Measurements from ENCODE around the gene MTRF1.
"Not testable (repeated sequence)": the region's sequence is repeated elsewhere in the genome, so short reads cannot be mapped to it uniquely, and the experiment has no call there.

Gene MTRF1

GRCh38 chr13:41222259-41222852 lies 41.0 kb downstream of the MTRF1 start:
- peak; percentile 39 for DNase-seq

- DNase-seq = no peak
Observed at GRCh38 chr13:41220401-41220800, 43.0 kb downstream of the MTRF1 start.

DNA sequence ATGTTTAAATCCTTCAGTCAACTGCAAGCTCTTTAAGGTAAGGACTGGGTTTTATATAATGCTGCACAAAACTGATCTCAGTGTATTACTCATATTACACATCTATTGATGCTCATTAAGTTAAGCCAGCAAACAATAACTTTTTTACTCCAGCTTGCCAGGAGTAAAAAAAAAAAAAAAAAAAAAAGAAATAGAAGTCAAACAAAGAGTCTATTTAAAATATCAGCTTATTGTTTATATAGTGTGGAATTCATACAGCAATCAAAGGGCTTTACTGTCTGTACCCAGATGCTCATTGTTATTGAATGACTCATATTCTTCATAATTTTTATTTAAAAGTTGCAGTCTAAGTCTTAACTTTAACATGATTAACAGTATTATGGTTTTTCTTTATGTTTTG lies 47.2 kb downstream of the MTRF1 start:
- DNase-seq = no peak

DNA sequence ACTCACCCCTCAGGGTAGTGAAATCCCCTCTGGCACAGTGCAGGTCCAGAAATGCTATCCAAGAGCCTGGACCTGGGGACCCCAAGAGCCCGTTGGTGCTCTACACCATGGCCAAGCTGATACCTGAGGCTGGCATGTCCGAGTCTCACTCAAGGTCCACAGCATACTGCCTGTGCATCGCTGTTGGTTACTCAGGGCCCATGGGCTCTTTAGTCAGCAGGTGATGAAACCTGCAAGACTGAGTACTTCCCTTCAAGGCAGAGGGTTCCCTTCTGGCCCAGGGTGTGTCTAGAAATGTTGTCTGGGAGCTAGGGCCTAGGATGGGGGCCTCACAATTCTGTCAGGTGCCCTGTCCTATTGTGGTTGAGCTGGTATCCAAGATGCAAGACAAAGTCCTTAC lies 49.5 kb downstream of the MTRF1 start:
- DNase-seq = no peak

DNA sequence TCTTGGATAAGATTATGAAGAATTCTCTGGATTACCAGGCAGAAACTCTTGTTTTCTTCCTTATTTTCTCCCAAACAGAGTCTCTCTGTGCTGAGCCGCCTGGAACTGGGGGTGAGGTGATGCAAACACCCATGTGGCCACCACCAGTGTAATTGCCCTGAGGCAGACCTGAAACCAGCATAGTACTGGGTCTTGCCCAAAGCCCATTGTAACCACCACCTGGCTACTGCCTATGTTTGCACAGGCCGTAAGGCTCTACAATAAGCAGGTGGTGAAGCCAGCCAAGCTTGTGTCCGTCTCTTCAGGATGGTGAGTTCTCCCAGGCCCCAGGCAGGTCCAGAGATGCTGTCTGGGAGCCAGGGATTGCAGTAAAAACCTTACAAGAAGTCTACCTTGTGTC lies 50.1 kb downstream of the MTRF1 start:
- no peak for DNase-seq

DNA sequence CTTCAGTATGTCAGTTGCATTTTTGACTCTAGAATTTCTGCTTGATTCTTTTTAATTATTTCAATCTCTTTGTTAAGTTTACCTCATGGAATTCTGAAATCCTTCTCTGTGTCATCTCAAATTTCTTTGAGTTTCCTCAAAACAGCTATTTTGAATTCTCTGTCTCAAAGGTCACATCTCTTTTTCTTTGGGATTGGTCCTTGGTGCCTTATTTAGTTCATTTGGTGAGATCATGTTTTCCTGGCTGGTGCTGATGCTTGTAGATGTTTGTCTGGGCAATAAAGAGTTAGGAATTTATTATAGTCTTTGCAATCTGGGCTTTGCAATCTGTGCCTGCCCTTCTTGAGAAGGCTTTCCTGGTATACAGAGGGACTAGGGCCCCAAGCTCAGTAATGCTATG lies 50.5 kb downstream of the MTRF1 start:
- no peak for DNase-seq

DNA sequence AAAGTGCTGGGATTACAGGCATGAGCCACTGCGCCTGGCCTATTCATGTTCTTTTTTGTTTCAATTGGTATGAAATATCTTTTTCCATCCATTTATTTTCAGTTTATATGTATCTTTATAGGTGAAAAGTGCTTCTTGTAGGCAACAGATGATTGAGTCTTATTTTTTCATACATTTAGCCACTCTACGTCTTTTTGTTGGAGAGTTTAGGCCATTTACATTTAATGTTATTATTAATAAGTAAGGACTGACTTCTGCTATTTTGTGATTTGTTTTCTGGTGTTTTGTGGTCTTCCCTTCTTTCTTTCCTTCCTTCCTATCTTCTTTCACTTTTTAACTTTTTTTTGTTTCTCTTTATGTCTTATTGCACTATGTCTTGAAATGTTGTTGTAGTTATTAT lies 52.3 kb downstream of the MTRF1 start:
- DNase-seq = no peak

DNA sequence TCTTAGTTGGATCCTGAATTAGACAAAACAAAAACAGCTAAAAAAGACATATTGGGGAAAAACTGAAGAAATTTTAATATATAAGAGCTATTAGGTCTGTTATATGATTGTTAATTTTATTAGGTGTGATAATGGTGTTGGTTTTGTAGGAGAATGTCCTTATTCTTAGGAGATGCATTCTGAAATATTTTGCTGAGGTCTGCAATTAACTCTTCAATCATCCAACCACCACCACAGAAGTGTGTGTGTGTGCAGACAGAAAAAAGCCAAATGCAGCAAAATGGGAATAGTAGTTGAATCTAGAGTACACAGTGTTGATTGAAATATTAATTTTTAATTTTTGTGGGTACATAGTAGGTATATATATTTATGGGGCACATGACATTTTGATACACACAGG lies 56.9 kb downstream of the MTRF1 start:
- DNase-seq = no peak

DNA sequence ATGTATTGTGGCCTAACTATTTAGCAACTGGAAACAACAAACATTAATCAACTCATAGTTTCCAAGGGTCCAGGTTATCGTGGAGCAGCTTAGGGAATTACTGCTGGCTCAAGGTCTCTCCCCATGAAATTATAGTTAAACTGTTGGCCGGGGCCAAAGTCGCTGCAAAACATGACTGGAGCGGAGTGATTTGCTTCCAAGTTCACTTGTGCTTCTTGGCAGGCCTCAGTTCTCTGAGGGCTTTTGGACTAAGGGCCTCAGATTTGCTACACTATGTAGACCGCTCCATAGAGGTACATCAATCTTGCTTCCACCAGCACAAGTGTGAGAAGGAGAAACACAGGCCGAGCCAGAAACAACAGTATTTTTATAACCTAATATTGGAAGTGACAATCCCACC lies 59.6 kb downstream of the MTRF1 start:
- no peak for DNase-seq

- no peak for DNase-seq
Observed at GRCh38 chr13:41200126-41200525, 63.2 kb downstream of the MTRF1 start.

GRCh38 chr13:41199526-41199925 lies 63.9 kb downstream of the MTRF1 start:
- peak; percentile 43 for DNase-seq

DNA sequence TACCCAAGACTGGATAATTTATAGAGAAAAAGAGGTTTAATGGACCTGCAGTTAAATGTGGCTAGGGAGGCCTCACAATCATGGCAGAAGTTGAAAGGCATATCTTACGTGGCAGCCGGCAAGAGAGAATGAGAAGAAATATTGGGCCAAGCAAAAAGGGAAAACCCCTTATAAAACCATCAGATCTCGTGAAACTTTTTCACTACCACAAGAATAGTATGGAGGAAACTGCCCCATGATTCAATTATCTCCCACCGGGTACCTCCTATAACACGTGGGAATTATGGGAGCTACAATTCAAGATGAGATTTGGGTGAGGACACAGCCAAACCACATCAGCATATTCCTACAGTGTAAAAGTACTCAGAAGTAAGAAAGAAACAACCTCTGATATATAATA lies 64.3 kb downstream of the MTRF1 start:
- DNase-seq = no peak

DNA sequence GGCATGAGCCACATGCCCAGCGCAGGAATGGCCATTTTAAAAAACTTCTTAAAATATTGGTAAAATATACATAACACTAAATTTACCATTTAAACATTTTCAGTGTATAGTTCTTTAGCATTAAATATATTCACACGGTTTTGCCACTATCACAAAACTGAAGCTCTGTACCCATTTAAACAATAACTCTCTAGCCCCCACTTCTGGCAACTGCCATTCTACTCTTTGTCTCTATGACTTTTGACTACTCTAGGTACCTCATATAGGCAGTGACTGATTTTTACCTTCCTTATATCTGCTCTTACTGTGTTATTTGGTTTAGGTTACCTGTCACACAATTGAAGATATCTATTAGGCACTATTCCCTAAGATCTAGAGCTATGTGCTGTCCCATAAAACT lies 66.8 kb downstream of the MTRF1 start:
- no peak for DNase-seq

DNA sequence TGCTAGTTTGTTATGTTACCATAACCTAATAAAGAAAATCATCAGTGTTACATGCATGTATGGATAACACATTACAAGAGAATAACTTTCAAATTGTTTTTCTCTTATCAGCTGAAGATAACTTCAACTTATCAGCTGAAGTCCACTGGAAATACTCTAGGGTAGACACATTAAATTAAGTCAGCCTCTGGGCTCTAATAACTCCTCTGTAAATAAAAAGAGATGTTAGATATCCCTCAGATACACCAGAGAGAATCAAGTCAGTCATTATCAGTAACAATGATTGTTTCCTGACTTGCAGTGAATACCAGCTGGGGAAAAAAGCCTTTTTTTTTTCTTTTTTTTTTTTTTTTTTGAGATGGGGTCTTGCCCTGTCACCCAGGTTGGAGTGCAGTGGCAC lies 67.4 kb downstream of the MTRF1 start:
- DNase-seq = no peak

GRCh38 chr13:41193919-41194824 lies 69.2 kb downstream of the MTRF1 start, which contains the start of gene KBTBD7:
Gene KBTBD7, minus strand, starts transcription at chr13:41194569. Its CDS starts 312 bp downstream, at chr13:41194257.
- DNase-seq = peak; percentile 93

GRCh38 chr13:41193469-41193868 lies 69.9 kb downstream of the MTRF1 start:
- DNase-seq = no peak

GRCh38 chr13:41188584-41188983 lies 74.8 kb downstream of the MTRF1 start:
- no peak for DNase-seq

- no peak for DNase-seq
Observed at GRCh38 chr13:41186481-41186880, 76.9 kb downstream of the MTRF1 start.

DNA sequence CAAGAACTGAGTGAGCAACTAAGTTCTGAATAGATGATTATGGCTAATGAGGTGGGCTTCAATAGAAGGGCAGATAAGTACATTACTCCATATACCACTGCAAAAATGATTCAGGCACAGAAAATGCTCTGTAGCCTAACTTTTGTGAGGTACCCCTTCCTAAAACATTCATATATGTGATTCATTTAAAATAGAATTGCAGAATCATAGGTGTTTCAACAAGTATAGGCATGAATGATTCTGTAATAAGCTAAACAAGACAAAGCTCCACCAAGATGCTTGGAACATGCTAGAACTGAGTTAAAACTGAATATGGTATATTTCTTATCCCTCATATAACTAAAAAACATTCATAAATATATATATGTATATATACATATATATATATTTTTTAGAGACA lies 81.1 kb downstream of the MTRF1 start:
- DNase-seq = no peak

DNA sequence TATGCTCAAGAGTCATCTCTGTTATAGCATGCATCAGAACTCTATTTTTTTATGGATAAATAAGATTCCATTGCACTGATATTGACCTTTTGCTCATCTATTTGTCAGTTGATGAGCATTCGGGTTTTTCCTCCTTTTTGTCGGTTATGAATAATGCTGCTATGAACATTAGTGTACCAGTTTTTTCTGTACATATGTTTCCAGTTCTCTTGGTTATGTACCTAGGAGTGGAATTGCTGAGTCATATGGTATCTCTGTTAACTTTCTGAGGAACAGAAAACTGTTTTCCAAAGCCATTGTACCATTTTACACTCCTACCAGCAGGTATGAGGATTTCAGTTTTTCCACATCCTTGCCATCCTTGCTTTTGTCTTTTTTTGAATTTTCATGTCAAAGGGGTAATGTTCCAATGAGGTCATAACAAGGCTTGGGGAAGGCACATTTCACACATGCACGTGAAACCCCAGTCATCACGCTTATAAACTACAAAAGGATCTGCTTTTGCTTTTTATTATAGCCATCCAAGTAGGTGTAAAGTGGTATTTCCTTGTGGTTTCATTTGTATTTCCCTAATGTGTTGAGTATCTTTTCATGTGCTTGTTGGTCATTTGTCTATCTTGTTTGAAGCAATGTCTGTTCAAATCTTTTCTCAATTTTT lies 83.7 kb downstream of the MTRF1 start:
- no peak for DNase-seq

GRCh38 chr13:41178040-41178439 lies 85.3 kb downstream of the MTRF1 start:
- DNase-seq = peak; percentile 51

DNA sequence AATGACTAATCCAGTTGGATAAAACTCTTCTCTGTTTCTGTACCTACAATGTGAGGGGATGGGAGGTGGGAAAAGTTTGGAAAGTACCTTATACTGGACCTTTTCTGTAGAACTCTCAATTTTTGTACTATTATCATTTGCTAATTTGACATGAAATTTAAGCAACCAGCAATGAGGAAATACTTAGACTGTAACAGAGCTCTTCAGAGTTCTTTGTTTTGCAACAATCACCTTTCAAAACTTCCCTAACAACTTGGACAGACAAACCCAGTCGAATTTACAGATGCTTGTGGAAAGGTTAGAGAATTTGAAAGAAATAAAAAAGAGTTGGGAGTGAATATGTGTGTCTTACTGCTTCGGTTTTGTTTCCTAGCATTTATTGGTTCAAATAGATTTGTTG lies 85.8 kb downstream of the MTRF1 start:
- peak; percentile 85 for DNase-seq

DNA sequence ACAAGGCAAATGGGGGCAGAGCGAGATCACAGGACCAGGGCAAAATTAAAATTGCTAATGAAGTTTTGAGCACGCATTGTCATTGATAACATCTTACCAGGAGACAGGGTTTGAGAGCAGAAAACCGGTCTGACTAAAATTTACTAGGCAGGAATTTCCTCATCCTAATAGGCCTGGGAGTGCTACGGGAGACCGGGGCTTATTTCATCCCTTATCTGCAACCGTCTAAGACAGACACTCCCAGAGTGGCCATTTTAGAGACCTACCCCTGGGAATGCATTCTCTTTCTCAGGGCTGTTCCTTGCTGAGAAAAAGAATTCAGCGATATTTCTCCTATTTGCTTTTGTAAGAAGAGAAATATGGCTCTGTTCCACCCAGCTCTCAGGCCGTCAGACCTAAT lies 87.8 kb downstream of the MTRF1 start:
- not testable (repeated sequence) for DNase-seq

Data from GF-D8 (cell line).